22Rv1 (cell line): ENCODE results near the gene HOOK2.
A peak's percentile ranks its signal among the peaks of the same experiment; 100 is the strongest.

Experiments
- H3K27ac ChIP-seq: fragments of 450-650 bp; 2 replicates; pipeline ENCODE4 v1.5.1; 2017
- CTCF ChIP-seq: fragments of 450-650 bp; IDR thresholded peaks from 2 replicates; pipeline ENCODE4 v1.5.1; 2017; ENCODE audit warnings: mild to moderate bottlenecking
- ZFX ChIP-seq: fragments of 450-650 bp; IDR thresholded peaks from 2 replicates; pipeline ENCODE4 v1.6.1; 2017; ENCODE audit warnings: antibody characterized with exemption, borderline replicate concordance

HOOK2 gene

GRCh38 chr19:12787458-12787857 lies 12.1 kb upstream of the HOOK2 start:
- peak overlapping the region; percentile 98 for H3K27ac ChIP-seq
- TF ChIP-seq ZFX: no peak
- no peak for TF ChIP-seq CTCF

- no peak for TF ChIP-seq CTCF
- no peak for TF ChIP-seq ZFX
- peak overlapping the region; percentile 98 for H3K27ac ChIP-seq
These were observed 11.6 kb upstream of the HOOK2 start for GRCh38 chr19:12786952-12787351.

- H3K27ac ChIP-seq: peak overlapping the region; percentile 98
- TF ChIP-seq ZFX (no peak), CTCF (no peak)
These were observed 11.0 kb upstream of the HOOK2 start for GRCh38 chr19:12786141-12786870.

GRCh38 chr19:12785431-12786031 lies 10.2 kb upstream of the HOOK2 start:
- peak overlapping the region; percentile 98 for H3K27ac ChIP-seq
- no peak for TF ChIP-seq ZFX
- no peak for TF ChIP-seq CTCF

GRCh38 chr19:12784871-12785430 lies 9.6 kb upstream of the HOOK2 start:
- peak overlapping the region; percentile 98 for H3K27ac ChIP-seq
- TF ChIP-seq CTCF: no peak
- TF ChIP-seq ZFX: no peak

GRCh38 chr19:12784394-12784870 lies 9.1 kb upstream of the HOOK2 start:
- peak overlapping the region; percentile 98 for H3K27ac ChIP-seq
- TF ChIP-seq CTCF (no peak), ZFX (no peak)

GRCh38 chr19:12783849-12784393 lies 8.6 kb upstream of the HOOK2 start:
- TF ChIP-seq CTCF (no peak), ZFX (no peak)
- H3K27ac ChIP-seq: peak overlapping the region; percentile 98
